Neural progenitor cell (in vitro differentiated cells): ENCODE results near the gene CNTNAP2.

Experiments
- CTCF ChIP-seq: fragments of 200-600 bp; sonication (generic); IDR thresholded peaks from 2 replicates; pipeline ENCODE4 v1.5.1; 2017; ENCODE audit warnings: antibody characterized with exemption, mild to moderate bottlenecking
- EZH2 ChIP-seq: fragments of 200-600 bp; sonication (generic); IDR thresholded peaks from 2 replicates; pipeline ENCODE4 v1.6.1; 2017; ENCODE audit warnings: antibody characterized with exemption, mild to moderate bottlenecking, moderate library complexity
- EZH2phosphoT487 ChIP-seq: fragments of 200-600 bp; sonication (generic); IDR thresholded peaks from 2 replicates; pipeline ENCODE4 v1.6.1; 2017; ENCODE audit warnings: antibody characterized with exemption

- TF ChIP-seq EZH2, result no peak
- TF ChIP-seq CTCF, result no peak
- TF ChIP-seq EZH2phosphoT487, result no peak
These were observed 656.9 kb downstream of the CNTNAP2 start for GRCh38 chr7:146773506-146773905.
